Ascending aorta (tissue), 2 donors: Measurements from ENCODE around the gene AIFM3. TPM values are rescaled to one million over a fixed set of nuclear protein-coding genes. Genes with fewer than 3 reads are reported as not detected.

ENCODE experiments used
- DNase-seq, 2 donors: peaks; one replicate each; pipeline ENCODE4 v3.0.0-alpha.2; 2019; ENCODE audit warnings: low spot score in 2 of 2
- H3K27ac ChIP-seq, 2 donors: fragments of 200-600 bp; sonication (generic); one replicate each; pipeline ENCODE4 v1.5.1; 2016 to 2017; ENCODE audit warnings: mild to moderate bottlenecking in 1 of 2
- H3K27me3 ChIP-seq: fragments of 200-600 bp; sonication (generic); one replicate; pipeline ENCODE4 v1.5.1; 2017
- H3K36me3 ChIP-seq, 2 donors: fragments of 200-600 bp; sonication (generic); one replicate each; pipeline ENCODE4 v1.5.1; 2016
- H3K4me1 ChIP-seq, 2 donors: fragments of 200-600 bp; sonication (generic); one replicate each; pipeline ENCODE4 v1.5.1; 2016 to 2017; ENCODE audit warnings: mild to moderate bottlenecking in 1 of 2
- H3K4me3 ChIP-seq, 2 donors: fragments of 200-600 bp; sonication (generic); one replicate each; pipeline ENCODE4 v1.5.1; 2016 to 2017; ENCODE audit warnings: mild to moderate bottlenecking in 1 of 2
- H3K9me3 ChIP-seq, 2 donors: fragments of 200-600 bp; sonication (generic); one replicate each; pipeline ENCODE4 v1.5.1; 2016
- CTCF ChIP-seq, 3 experiments: fragments of 200-600 bp in 2 of 3; fragments of 450-650 bp in 1 of 3; sonication (generic) in 2 of 3; IDR thresholded peaks; one replicate each; pipeline ENCODE4 v1.5.1; 2016 to 2019; ENCODE audit warnings: antibody characterized with exemption in 3 of 3, mild to moderate bottlenecking in 1 of 3, moderate library complexity in 1 of 3
- intact Hi-C: fragments of 100-400 bp; cut with DNase I; formaldehyde crosslinking; loops from one replicate; pipeline ENCODE4 v1.15.1; 2023
- total RNA-seq: library from RNA; depleted of rRNA; stranded (reverse); fragments of >200 nt; gene quantifications from one replicate; pipeline ENCODE4 v1.1.0, GENCODE V29; 2016

Gene AIFM3
- total RNA-seq, 1 donor from 2014 or later, result not detected

GRCh38 chr22:20995329-20996030 lies 28.4 kb downstream of the AIFM3 start:
- no peak for DNase-seq
- Histone ChIP-seq H3K36me3 (peaks cover 52 to 91% of the 10 kb centered on the region in 2 donors), H3K27me3 (no peaks in the 10 kb centered on the region), H3K9me3 (no peaks in the 10 kb centered on the region), H3K27ac (no peak overlapping the region), H3K4me1 (peaks cover 0 to 10% of the 10 kb centered on the region in 2 donors), H3K4me3 (no peak overlapping the region)
- no peak for TF ChIP-seq CTCF (IDR thresholded peaks at IDR 0.05)
- intact Hi-C loops, result no loop called here

DNA sequence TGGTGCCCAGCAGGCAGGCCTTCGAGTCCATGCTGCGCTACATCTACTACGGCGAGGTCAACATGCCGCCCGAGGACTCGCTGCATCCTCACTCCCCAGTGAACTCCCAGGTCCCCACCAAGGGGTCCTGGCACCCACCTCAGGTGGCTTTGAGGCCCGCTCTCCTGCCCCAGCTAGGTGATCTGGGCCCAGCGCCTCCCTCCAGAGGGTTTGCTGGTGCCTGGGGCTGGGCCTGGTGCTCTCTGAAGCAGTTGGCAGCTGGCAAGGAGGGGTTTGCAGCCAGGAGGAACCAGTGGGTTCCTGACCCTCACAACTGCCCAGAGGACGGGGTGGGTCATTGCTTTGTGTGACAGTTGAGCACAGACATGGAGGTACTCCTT lies 29.0 kb downstream of the AIFM3 start:
- Histone ChIP-seq H3K27me3 (no peaks in the 10 kb centered on the region), H3K27ac (no peak overlapping the region), H3K9me3 (no peaks in the 10 kb centered on the region), H3K4me1 (peaks cover 3 to 15% of the 10 kb centered on the region in 2 donors), H3K36me3 (peaks cover 50 to 85% of the 10 kb centered on the region in 2 donors), H3K4me3 (no peak overlapping the region)
- intact Hi-C loops, result no loop called here
- DNase-seq, result no peak
- no peak for TF ChIP-seq CTCF (IDR thresholded peaks at IDR 0.05)

DNA sequence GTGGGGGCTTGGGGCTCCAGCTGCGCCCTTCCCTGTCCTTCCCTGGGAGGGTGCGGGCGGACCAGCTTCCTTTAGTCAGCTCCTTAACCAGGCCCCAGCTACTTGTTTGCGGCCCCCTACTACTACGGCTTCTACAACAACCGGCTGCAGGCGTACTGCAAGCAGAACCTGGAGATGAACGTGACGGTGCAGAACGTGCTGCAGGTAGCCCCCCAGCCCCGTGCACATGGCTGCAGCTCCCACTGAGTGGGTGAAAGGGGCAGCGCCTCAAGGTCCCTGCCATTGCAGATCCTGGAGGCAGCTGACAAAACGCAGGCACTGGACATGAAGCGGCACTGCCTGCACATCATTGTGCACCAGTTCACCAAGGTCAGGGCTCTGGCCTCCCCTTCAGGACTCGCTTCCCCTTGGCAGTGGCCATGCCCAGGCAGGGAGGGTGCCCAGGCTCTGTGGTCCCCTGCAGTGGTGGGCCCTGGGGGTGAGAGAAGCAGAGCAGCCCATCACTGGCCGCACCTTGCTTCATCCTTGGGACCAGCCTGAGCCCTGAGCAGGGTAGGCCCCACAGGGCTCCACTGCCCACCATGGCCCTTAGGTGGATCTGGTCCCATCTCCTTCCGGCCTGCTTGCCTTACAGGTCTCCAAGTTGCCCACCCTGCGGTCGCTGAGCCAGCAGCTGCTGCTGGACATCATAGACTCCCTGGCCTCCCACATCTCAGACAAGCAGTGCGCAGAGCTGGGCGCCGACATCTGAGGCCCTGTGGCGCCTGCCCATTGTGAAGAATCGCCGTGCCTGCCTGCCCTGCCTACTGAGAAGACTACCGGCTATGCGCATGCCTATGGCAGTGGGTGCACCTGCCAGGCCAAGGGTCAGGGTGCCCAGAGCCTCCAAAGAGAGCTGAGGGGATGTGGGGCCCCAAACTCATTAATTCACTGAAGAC lies 29.8 kb downstream of the AIFM3 start:
- intact Hi-C loops, result no loop called here
- peaks cover 42 to 77% of the 10 kb centered on the region in 2 donors for H3K36me3 ChIP-seq
- no peak for TF ChIP-seq CTCF (IDR thresholded peaks at IDR 0.05)

DNA sequence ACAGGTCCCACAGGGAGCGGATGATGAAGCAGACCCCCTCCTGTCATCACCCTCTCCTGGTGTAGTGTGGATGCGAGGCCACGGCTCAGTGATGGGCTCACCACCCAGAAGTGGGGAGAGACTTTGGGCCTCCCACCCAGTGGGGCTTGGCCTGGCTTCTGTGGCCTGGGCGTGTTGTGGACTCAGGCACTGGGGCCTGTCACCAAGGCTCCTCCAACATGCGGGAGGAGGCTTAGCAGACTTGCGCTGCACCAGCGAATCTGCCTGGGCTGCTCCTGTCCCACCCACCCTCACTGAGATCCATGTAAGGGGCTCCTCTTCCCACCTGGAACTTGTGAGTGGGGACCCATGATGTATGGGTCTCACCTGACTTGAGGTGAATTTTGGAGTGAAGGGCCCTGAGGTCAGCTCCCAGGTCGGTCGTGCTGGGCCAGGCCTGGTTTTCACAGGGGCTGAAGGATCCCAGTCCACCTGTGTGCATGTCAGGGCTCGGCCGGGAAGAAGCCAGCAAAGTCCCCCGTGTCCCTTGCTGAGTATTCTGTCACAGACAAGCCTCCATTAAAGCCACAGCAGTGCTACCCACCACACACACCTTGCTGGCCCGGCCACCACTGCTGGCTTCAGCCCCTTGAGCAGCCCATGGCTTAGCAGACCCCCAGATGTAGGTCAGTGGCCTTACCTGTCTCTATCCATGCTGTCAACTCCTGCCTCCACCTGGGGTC lies 30.6 kb downstream of the AIFM3 start:
- no peak overlapping the region for H3K4me3 ChIP-seq
- H3K4me1 ChIP-seq, result peaks cover 5 to 18% of the 10 kb centered on the region in 2 donors
- intact Hi-C loops, result no loop called here
- no peak for TF ChIP-seq CTCF (IDR thresholded peaks at IDR 0.05)
- no peak overlapping the region for H3K27ac ChIP-seq
- H3K9me3 ChIP-seq, result no peaks in the 10 kb centered on the region
- H3K36me3 ChIP-seq, result peaks cover 34 to 68% of the 10 kb centered on the region in 2 donors
- H3K27me3 ChIP-seq, result no peaks in the 10 kb centered on the region
- DNase-seq, result no peak

More for the DNA sequence above, 29.8 kb downstream of the AIFM3 start:
- H3K4me3 ChIP-seq, result no peak overlapping the region
- H3K9me3 ChIP-seq, result no peaks in the 10 kb centered on the region
- H3K4me1 ChIP-seq, result peaks cover 5 to 17% of the 10 kb centered on the region in 2 donors
- no peaks in the 10 kb centered on the region for H3K27me3 ChIP-seq
- DNase-seq, result no peak
- H3K27ac ChIP-seq, result no peak overlapping the region
